ENCODE measurements around the gene RNASE13. TPM values are rescaled to one million over a fixed set of nuclear protein-coding genes. Genes with fewer than 3 reads are reported as not detected.
A peak's percentile ranks its signal among the peaks of the same experiment; 100 is the strongest.

RNASE13 gene
- total and polyA plus RNA-seq, 2 experiments from 2014 or later: not detected

- Histone ChIP-seq H3K4me1 (ENCODE audit: insufficient read depth) (peaks cover 33% of the 10 kb centered on the region), H3K9ac (no peak overlapping the region), H3K9me3 (ENCODE audit: low read depth) (no peaks in the 10 kb centered on the region), H3K27me3 (replicated peaks; ENCODE audit: insufficient read depth) (no peaks in the 10 kb centered on the region), H4K20me1 (ENCODE audit: insufficient read depth) (no peaks in the 10 kb centered on the region), H3K4me2 (ENCODE audit: unreplicated experiment) (peak overlapping the region; percentile 19), H2AFZ (peak overlapping the region; percentile 43; the same call in 1 of the 2 replicates), H3K27ac (peak overlapping the region; percentile 54), H3K9me2 (ENCODE audit: insufficient read depth) (no peaks in the 10 kb centered on the region), H3K36me3 (ENCODE audit: low read depth) (no peaks in the 10 kb centered on the region), H3K4me3 (no peak overlapping the region), H3F3A (ENCODE audit: insufficient read depth) (peaks cover 33% of the 10 kb centered on the region), H3K79me2 (ENCODE audit: insufficient read depth) (no peaks in the 10 kb centered on the region)
- TF ChIP-seq EZH2phosphoT487 (IDR thresholded peaks at IDR 0.05; ENCODE audit: insufficient read depth, low read depth): no peak
- TF ChIP-seq EZH2 (IDR thresholded peaks at IDR 0.05; ENCODE audit: insufficient read depth, poor library complexity, severe bottlenecking): no peak
- whole genome bisulfite sequencing, 2 experiments (ENCODE audit: low coverage in 1 of 2, low lambda C conversion rate in 2 of 2, missing lambda C conversion rate in 2 of 2): 31 to 35% methylated on average over 2 of the region's 2 CpGs
- in situ Hi-C loops (cut with MboI): no loop called here
- DNase-seq: peak; percentile 63
Measured at GRCh38 chr14:21047378-21047781, 12.8 kb upstream of the RNASE13 start.

- Histone ChIP-seq H4K20me1 (ENCODE audit: insufficient read depth) (no peaks in the 10 kb centered on the region), H3K4me2 (ENCODE audit: unreplicated experiment) (no peak overlapping the region), H3K9me3 (ENCODE audit: low read depth) (no peaks in the 10 kb centered on the region), H2AFZ (no peak overlapping the region), H3K4me1 (ENCODE audit: insufficient read depth) (peaks cover 28% of the 10 kb centered on the region), H3F3A (ENCODE audit: insufficient read depth) (peaks cover 20% of the 10 kb centered on the region), H3K36me3 (ENCODE audit: low read depth) (no peaks in the 10 kb centered on the region), H3K27ac (no peak overlapping the region), H3K4me3 (no peak overlapping the region), H3K9me2 (ENCODE audit: insufficient read depth) (no peaks in the 10 kb centered on the region), H3K27me3 (replicated peaks; ENCODE audit: insufficient read depth) (no peaks in the 10 kb centered on the region), H3K9ac (no peak overlapping the region), H3K79me2 (ENCODE audit: insufficient read depth) (no peaks in the 10 kb centered on the region)
- no peak for DNase-seq
- TF ChIP-seq EZH2phosphoT487 (IDR thresholded peaks at IDR 0.05; ENCODE audit: insufficient read depth, low read depth) (no peak), EZH2 (IDR thresholded peaks at IDR 0.05; ENCODE audit: insufficient read depth, poor library complexity, severe bottlenecking) (no peak)
- in situ Hi-C loops (cut with MboI): no loop called here
- WGBS, 2 experiments (ENCODE audit: low coverage in 1 of 2, low lambda C conversion rate in 2 of 2, missing lambda C conversion rate in 2 of 2): 65 to 66% methylated on average over 6 of the region's 6 CpGs
Measured at GRCh38 chr14:21043974-21044618, 9.5 kb upstream of the RNASE13 start.

GRCh38 chr14:21043387-21043973, 8.9 kb upstream of the RNASE13 start:
- H4K20me1 ChIP-seq (ENCODE audit: insufficient read depth): no peaks in the 10 kb centered on the region
- in situ Hi-C loops (cut with MboI): no loop called here
- no peak overlapping the region for H3K9ac ChIP-seq
- H3K9me3 ChIP-seq (ENCODE audit: low read depth): no peaks in the 10 kb centered on the region
- no peaks in the 10 kb centered on the region for H3K27me3 ChIP-seq (replicated peaks; ENCODE audit: insufficient read depth)
- peaks cover 27% of the 10 kb centered on the region for H3K4me1 ChIP-seq (ENCODE audit: insufficient read depth)
- H3K4me3 ChIP-seq: no peak overlapping the region
- no peak overlapping the region for H2AFZ ChIP-seq
- TF ChIP-seq EZH2phosphoT487 (IDR thresholded peaks at IDR 0.05; ENCODE audit: insufficient read depth, low read depth): no peak
- TF ChIP-seq EZH2 (IDR thresholded peaks at IDR 0.05; ENCODE audit: insufficient read depth, poor library complexity, severe bottlenecking): no peak
- H3K9me2 ChIP-seq (ENCODE audit: insufficient read depth): no peaks in the 10 kb centered on the region
- H3F3A ChIP-seq (ENCODE audit: insufficient read depth): peaks cover 14% of the 10 kb centered on the region
- H3K27ac ChIP-seq: no peak overlapping the region
- no peaks in the 10 kb centered on the region for H3K36me3 ChIP-seq (ENCODE audit: low read depth)
- H3K79me2 ChIP-seq (ENCODE audit: insufficient read depth): no peaks in the 10 kb centered on the region
- DNase-seq: no peak
- WGBS, 2 experiments (ENCODE audit: low coverage in 1 of 2, low lambda C conversion rate in 2 of 2, missing lambda C conversion rate in 2 of 2): 70 to 75% methylated on average over 2 of the region's 2 CpGs
- H3K4me2 ChIP-seq (ENCODE audit: unreplicated experiment): no peak overlapping the region

- DNase-seq: no peak
- Histone ChIP-seq H3K4me1 (ENCODE audit: insufficient read depth) (peaks cover 22% of the 10 kb centered on the region), H3K36me3 (ENCODE audit: low read depth) (no peaks in the 10 kb centered on the region), H3K27me3 (replicated peaks; ENCODE audit: insufficient read depth) (no peaks in the 10 kb centered on the region), H4K20me1 (ENCODE audit: insufficient read depth) (no peaks in the 10 kb centered on the region), H3K9me3 (ENCODE audit: low read depth) (no peaks in the 10 kb centered on the region), H3K79me2 (ENCODE audit: insufficient read depth) (no peaks in the 10 kb centered on the region), H3K9ac (no peak overlapping the region), H3K9me2 (ENCODE audit: insufficient read depth) (no peaks in the 10 kb centered on the region), H3K4me2 (ENCODE audit: unreplicated experiment) (no peak overlapping the region), H3F3A (ENCODE audit: insufficient read depth) (peaks cover 9% of the 10 kb centered on the region), H3K4me3 (no peak overlapping the region), H2AFZ (no peak overlapping the region), H3K27ac (no peak overlapping the region)
- in situ Hi-C loops (cut with MboI): no loop called here
- WGBS, 2 experiments (ENCODE audit: low coverage in 1 of 2, low lambda C conversion rate in 2 of 2, missing lambda C conversion rate in 2 of 2): 75 to 82% methylated on average over 8 of the region's 8 CpGs
- TF ChIP-seq EZH2 (IDR thresholded peaks at IDR 0.05; ENCODE audit: insufficient read depth, poor library complexity, severe bottlenecking) (no peak), EZH2phosphoT487 (IDR thresholded peaks at IDR 0.05; ENCODE audit: insufficient read depth, low read depth) (no peak)
Measured at GRCh38 chr14:21042918-21043317, 8.3 kb upstream of the RNASE13 start.

Data from GM23248 (cell line).